ENCODE results near the gene CCDC106.

DNA sequence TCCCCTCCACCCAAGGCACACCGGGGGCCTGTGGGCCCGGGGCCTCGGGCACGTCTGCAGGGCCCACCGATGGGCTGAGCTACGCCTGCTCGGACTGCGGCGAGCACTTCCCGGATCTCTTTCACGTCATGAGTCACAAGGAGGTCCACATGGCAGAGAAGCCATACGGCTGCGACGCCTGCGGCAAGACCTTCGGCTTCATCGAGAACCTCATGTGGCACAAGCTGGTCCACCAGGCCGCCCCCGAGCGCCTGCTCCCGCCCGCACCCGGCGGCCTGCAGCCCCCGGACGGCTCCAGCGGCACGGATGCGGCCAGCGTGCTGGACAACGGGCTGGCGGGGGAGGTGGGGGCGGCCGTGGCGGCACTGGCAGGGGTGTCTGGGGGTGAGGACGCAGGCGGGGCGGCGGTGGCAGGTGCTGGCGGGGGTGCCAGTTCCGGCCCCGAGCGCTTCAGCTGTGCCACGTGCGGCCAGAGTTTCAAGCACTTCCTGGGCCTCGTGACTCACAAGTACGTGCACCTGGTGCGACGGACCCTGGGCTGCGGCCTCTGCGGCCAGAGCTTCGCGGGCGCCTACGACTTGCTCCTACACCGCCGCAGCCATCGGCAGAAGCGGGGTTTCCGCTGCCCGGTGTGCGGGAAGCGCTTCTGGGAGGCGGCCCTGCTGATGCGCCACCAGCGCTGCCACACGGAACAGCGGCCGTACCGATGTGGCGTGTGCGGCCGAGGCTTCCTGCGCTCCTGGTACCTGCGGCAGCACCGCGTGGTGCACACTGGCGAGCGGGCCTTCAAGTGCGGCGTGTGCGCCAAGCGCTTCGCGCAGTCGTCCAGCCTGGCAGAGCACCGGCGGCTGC, 32.2 kb upstream of the CCDC106 start:
- TF ChIP-seq, protein P1, sequence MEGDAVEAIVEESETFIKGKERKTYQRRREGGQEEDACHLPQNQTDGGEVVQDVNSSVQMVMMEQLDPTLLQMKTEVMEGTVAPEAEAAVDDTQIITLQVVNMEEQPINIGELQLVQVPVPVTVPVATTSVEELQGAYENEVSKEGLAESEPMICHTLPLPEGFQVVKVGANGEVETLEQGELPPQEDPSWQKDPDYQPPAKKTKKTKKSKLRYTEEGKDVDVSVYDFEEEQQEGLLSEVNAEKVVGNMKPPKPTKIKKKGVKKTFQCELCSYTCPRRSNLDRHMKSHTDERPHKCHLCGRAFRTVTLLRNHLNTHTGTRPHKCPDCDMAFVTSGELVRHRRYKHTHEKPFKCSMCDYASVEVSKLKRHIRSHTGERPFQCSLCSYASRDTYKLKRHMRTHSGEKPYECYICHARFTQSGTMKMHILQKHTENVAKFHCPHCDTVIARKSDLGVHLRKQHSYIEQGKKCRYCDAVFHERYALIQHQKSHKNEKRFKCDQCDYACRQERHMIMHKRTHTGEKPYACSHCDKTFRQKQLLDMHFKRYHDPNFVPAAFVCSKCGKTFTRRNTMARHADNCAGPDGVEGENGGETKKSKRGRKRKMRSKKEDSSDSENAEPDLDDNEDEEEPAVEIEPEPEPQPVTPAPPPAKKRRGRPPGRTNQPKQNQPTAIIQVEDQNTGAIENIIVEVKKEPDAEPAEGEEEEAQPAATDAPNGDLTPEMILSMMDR (IDR thresholded peaks at IDR 0.05), result no peak
- no peak for TF ChIP-seq POLR2A (IDR thresholded peaks at IDR 0.05)
